A549 (cell line): ENCODE data around the gene MPST.

Experiments
- CHD2 ChIP-seq: fragments of 150-350 bp; IDR thresholded peaks from 2 replicates; pipeline ENCODE4 v1.6.1; 2014; ENCODE audit warnings: low read length; ENCODE audit not compliant: partially characterized antibody
- CHD4 ChIP-seq: fragments of 200-600 bp; sonication (generic); IDR thresholded peaks from 2 replicates; pipeline ENCODE4 v1.6.1; 2016; ENCODE audit warnings: antibody characterized with exemption, mild to moderate bottlenecking, borderline replicate concordance
- CTCF ChIP-seq: fragments of >200 bp; sonication (Bioruptor Twin); formaldehyde crosslinking; IDR thresholded peaks from 3 replicates; pipeline ENCODE4 v1.5.1; 2016
- EP300 ChIP-seq, 2 experiments: fragments of >200 bp; sonication (Bioruptor Twin); formaldehyde crosslinking; IDR thresholded peaks; 2 replicates in 1 of 2; 3 replicates in 1 of 2; pipeline ENCODE4 v1.6.1; 2016 to 2017
- HMGXB4 ChIP-seq: fragments of 250-450 bp; sonication (Bioruptor Pico); IDR thresholded peaks from 2 replicates; pipeline ENCODE4 v1.5.0; 2021; ENCODE audit warnings: mild to moderate bottlenecking, moderate library complexity, borderline replicate concordance
- JUN ChIP-seq, 2 experiments: fragments of >200 bp; sonication (Bioruptor Twin); formaldehyde crosslinking; IDR thresholded peaks; 2 replicates in 1 of 2; 3 replicates in 1 of 2; pipeline ENCODE4 v1.6.1; 2016 to 2017
- NR3C1 ChIP-seq: fragments of >200 bp; sonication (Bioruptor Twin); formaldehyde crosslinking; IDR thresholded peaks from 3 replicates; pipeline ENCODE4 v1.6.1; 2017
- POLR2A ChIP-seq: IDR thresholded peaks from 2 replicates; pipeline ENCODE4 v1.6.1; 2012; ENCODE audit warnings: mild to moderate bottlenecking, low read length
- POLR2AphosphoS2 ChIP-seq: conservative IDR thresholded peaks from 2 replicates; pipeline ENCODE4 v1.6.1; 2012; ENCODE audit warnings: low read length, improper control_type of control experiment, inconsistent platforms
- RAD21 ChIP-seq, 2 experiments: fragments of >200 bp in 1 of 2; sonication (Bioruptor Twin) in 1 of 2; formaldehyde crosslinking in 1 of 2; IDR thresholded peaks in 1 of 2; conservative IDR thresholded peaks in 1 of 2; 2 replicates in 1 of 2; 3 replicates in 1 of 2; pipeline ENCODE4 v1.6.1; 2012 to 2018; ENCODE audit warnings: inconsistent platforms in 1 of 2
- USF2 ChIP-seq: fragments of 450-650 bp; IDR thresholded peaks from 2 replicates; pipeline ENCODE4 v1.6.1; 2014; ENCODE audit warnings: antibody characterized with exemption
- TF ChIP-seq, protein P1 (sequence below): fragments of 200-600 bp; sonication (generic); IDR thresholded peaks from 2 replicates; pipeline ENCODE4 v1.6.1; 2016; ENCODE audit warnings: antibody characterized with exemption, mild to moderate bottlenecking, moderate library complexity
- TF ChIP-seq, protein P2 (sequence below): IDR thresholded peaks from 2 replicates; pipeline ENCODE4 v1.6.1; 2012

DNA sequence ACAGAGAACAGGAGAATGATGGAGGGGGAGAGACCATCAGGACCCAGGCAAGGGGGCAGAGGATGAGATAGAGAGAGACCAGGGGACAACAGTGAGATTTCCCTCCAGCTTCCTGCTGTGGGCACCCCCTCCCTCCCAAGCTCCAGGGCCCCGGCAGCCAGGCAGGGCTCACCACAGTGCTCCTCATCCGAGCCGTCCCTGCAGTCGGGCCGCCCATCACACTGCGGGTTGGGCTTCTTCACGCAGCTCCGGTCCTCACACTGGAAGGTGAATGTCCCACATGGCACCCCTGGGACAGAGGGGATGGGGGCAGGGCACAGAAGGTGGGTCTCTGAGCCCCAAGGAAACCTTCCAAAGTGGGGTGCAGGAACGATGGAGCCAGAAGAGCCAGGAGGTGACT is 51.2 kb downstream of the MPST start:
- TF ChIP-seq NR3C1 = no peak
- no peak for TF ChIP-seq CTCF
- no peak for TF ChIP-seq JUN (IDR thresholded peaks at IDR 0.05)
- TF ChIP-seq, protein P1, sequence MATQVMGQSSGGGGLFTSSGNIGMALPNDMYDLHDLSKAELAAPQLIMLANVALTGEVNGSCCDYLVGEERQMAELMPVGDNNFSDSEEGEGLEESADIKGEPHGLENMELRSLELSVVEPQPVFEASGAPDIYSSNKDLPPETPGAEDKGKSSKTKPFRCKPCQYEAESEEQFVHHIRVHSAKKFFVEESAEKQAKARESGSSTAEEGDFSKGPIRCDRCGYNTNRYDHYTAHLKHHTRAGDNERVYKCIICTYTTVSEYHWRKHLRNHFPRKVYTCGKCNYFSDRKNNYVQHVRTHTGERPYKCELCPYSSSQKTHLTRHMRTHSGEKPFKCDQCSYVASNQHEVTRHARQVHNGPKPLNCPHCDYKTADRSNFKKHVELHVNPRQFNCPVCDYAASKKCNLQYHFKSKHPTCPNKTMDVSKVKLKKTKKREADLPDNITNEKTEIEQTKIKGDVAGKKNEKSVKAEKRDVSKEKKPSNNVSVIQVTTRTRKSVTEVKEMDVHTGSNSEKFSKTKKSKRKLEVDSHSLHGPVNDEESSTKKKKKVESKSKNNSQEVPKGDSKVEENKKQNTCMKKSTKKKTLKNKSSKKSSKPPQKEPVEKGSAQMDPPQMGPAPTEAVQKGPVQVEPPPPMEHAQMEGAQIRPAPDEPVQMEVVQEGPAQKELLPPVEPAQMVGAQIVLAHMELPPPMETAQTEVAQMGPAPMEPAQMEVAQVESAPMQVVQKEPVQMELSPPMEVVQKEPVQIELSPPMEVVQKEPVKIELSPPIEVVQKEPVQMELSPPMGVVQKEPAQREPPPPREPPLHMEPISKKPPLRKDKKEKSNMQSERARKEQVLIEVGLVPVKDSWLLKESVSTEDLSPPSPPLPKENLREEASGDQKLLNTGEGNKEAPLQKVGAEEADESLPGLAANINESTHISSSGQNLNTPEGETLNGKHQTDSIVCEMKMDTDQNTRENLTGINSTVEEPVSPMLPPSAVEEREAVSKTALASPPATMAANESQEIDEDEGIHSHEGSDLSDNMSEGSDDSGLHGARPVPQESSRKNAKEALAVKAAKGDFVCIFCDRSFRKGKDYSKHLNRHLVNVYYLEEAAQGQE = no peak
- no peak for TF ChIP-seq EP300 (IDR thresholded peaks at IDR 0.05)
- no peak for TF ChIP-seq POLR2AphosphoS2
- TF ChIP-seq POLR2A = no peak
- TF ChIP-seq, protein P2, sequence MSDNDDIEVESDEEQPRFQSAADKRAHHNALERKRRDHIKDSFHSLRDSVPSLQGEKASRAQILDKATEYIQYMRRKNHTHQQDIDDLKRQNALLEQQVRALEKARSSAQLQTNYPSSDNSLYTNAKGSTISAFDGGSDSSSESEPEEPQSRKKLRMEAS = no peak
- no peak for TF ChIP-seq USF2
- no peak for TF ChIP-seq CHD2
- TF ChIP-seq CHD4 = no peak
- no peak for TF ChIP-seq HMGXB4
- TF ChIP-seq RAD21 (conservative IDR thresholded peaks at IDR 0.05 in 1 of 2, IDR thresholded peaks at IDR 0.05 in 1 of 2) = no peak
